HEK293 (cell line): ENCODE data around the gene C17orf58.
A peak's percentile ranks its signal among the peaks of the same experiment; 100 is the strongest.

ENCODE experiments used
- CTCF ChIA-PET: fragments of 350-600 bp; formaldehyde crosslinking; extraction: SDS; loops from one replicate; lab custom pipeline; 2021; ENCODE audit warnings: antibody characterized with exemption; lab: Yijun Ruan, JAX
- POLR2A ChIA-PET: fragments of 300-600 bp; formaldehyde crosslinking; extraction: SDS; loops from one replicate; lab custom pipeline; 2020; ENCODE audit warnings: antibody characterized with exemption, inconsistent platforms; lab: Yijun Ruan, JAX
- H3K27ac ChIP-seq: fragments of 200-500 bp; sonication (Bioruptor generic); 2 replicates; pipeline ENCODE4 v1.5.1; 2014; ENCODE audit warnings: low read depth, low read length, control low read depth, inconsistent platforms; ENCODE audit errors: extremely low read depth
- H3K36me3 ChIP-seq, 2 experiments: fragments of 200-500 bp in 1 of 2; sonication (Bioruptor generic) in 1 of 2; 1 replicate in 1 of 2; 2 replicates in 1 of 2; pipeline ENCODE4 v1.5.1; 2014 to 2017; ENCODE audit warnings: inconsistent platforms in 2 of 2, low read length in 2 of 2; ENCODE audit not compliant: control insufficient read depth in 2 of 2, insufficient read depth in 1 of 2
- H3K4me1 ChIP-seq: fragments of 200-500 bp; sonication (Bioruptor generic); 2 replicates; pipeline ENCODE4 v1.5.1; 2014; ENCODE audit warnings: mild to moderate bottlenecking, low read length, inconsistent platforms; ENCODE audit not compliant: control insufficient read depth, insufficient read depth
- H3K4me3 ChIP-seq: 2 replicates; pipeline ENCODE4 v1.5.1; 2011; ENCODE audit warnings: low read depth, mild to moderate bottlenecking, control low read depth, low read length, moderate library complexity
- H3K9me3 ChIP-seq: fragments of 200-500 bp; sonication (Bioruptor generic); 2 replicates; pipeline ENCODE4 v1.5.1; 2014; ENCODE audit warnings: low read depth, low read length, inconsistent platforms; ENCODE audit not compliant: control insufficient read depth, insufficient read depth
- BCL11A ChIP-seq: fragments of 450-650 bp; formaldehyde crosslinking; IDR thresholded peaks from 2 replicates; pipeline ENCODE4 v1.5.1; 2016; ENCODE audit warnings: low read depth, missing biosample characterization, missing genetic modification characterization
- BCL11B ChIP-seq: fragments of 450-650 bp; formaldehyde crosslinking; IDR thresholded peaks from 2 replicates; pipeline ENCODE4 v1.5.1; 2016; ENCODE audit warnings: low read depth, missing biosample characterization, missing genetic modification characterization
- BCL6B ChIP-seq: fragments of 450-650 bp; formaldehyde crosslinking; IDR thresholded peaks from 2 replicates; pipeline ENCODE4 v1.5.1; 2017; ENCODE audit warnings: missing biosample characterization, missing genetic modification characterization
- GLI2 ChIP-seq: fragments of 450-650 bp; formaldehyde crosslinking; IDR thresholded peaks from 2 replicates; pipeline ENCODE4; 2017; ENCODE audit warnings: missing biosample characterization, missing genetic modification characterization, low read depth, borderline replicate concordance
- GLI4 ChIP-seq: fragments of 450-650 bp; formaldehyde crosslinking; IDR thresholded peaks from 2 replicates; pipeline ENCODE4 v1.5.1; 2016; ENCODE audit warnings: missing biosample characterization, missing genetic modification characterization
- GLIS2 ChIP-seq: fragments of 450-650 bp; formaldehyde crosslinking; IDR thresholded peaks from 2 replicates; pipeline ENCODE4 v1.5.1; 2016; ENCODE audit warnings: missing biosample characterization, missing genetic modification characterization
- HIC1 ChIP-seq: fragments of 450-650 bp; formaldehyde crosslinking; IDR thresholded peaks from 2 replicates; pipeline ENCODE4 v1.5.1; 2016; ENCODE audit warnings: missing biosample characterization, missing genetic modification characterization
- HOXC10 ChIP-seq: sonication (generic); formaldehyde crosslinking; IDR thresholded peaks from 2 replicates; pipeline ENCODE4 v1.8.1; 2023; ENCODE audit warnings: mild to moderate bottlenecking, missing genetic modification reagents
- PRDM2 ChIP-seq: fragments of 450-650 bp; formaldehyde crosslinking; IDR thresholded peaks from 2 replicates; pipeline ENCODE4 v1.5.1; 2016; ENCODE audit warnings: missing biosample characterization, missing genetic modification characterization, borderline replicate concordance
- SP7 ChIP-seq: fragments of 450-650 bp; formaldehyde crosslinking; IDR thresholded peaks from 2 replicates; pipeline ENCODE4 v1.5.1; 2016; ENCODE audit warnings: missing biosample characterization, missing genetic modification characterization
- TCF7L2 ChIP-seq: IDR thresholded peaks from 2 replicates; pipeline ENCODE4 v1.6.1; 2011; ENCODE audit warnings: low read depth, mild to moderate bottlenecking, inconsistent platforms, low read length, moderate library complexity, borderline replicate concordance
- ZBTB11 ChIP-seq: fragments of 450-650 bp; formaldehyde crosslinking; conservative IDR thresholded peaks from 2 replicates; pipeline ENCODE4 v1.5.1; 2016; ENCODE audit warnings: low read depth, missing biosample characterization, missing genetic modification characterization
- ZBTB21 ChIP-seq: fragments of 450-650 bp; formaldehyde crosslinking; IDR thresholded peaks from 2 replicates; pipeline ENCODE4 v1.5.1; 2017; ENCODE audit warnings: missing biosample characterization, missing genetic modification characterization
- ZFP41 ChIP-seq: fragments of 450-650 bp; formaldehyde crosslinking; IDR thresholded peaks from 2 replicates; pipeline ENCODE4 v1.5.1; 2016; ENCODE audit warnings: missing biosample characterization, missing genetic modification characterization, borderline replicate concordance
- ZNF114 ChIP-seq: fragments of 450-650 bp; formaldehyde crosslinking; IDR thresholded peaks from 2 replicates; pipeline ENCODE4 v1.5.0; 2017; ENCODE audit warnings: missing biosample characterization, missing genetic modification characterization
- ZNF133 ChIP-seq: fragments of 450-650 bp; formaldehyde crosslinking; IDR thresholded peaks from 2 replicates; pipeline ENCODE4 v1.5.1; 2016; ENCODE audit warnings: missing biosample characterization, missing genetic modification characterization
- ZNF302 ChIP-seq: fragments of 450-650 bp; formaldehyde crosslinking; IDR thresholded peaks from 2 replicates; pipeline ENCODE4 v1.5.1; 2016; ENCODE audit warnings: missing biosample characterization, missing genetic modification characterization, low read depth
- ZNF600 ChIP-seq: fragments of 450-650 bp; formaldehyde crosslinking; IDR thresholded peaks from 2 replicates; pipeline ENCODE4 v1.5.1; 2016; ENCODE audit warnings: missing biosample characterization, missing genetic modification characterization
- ZNF610 ChIP-seq: fragments of 450-650 bp; formaldehyde crosslinking; IDR thresholded peaks from 2 replicates; pipeline ENCODE4 v1.5.1; 2016; ENCODE audit warnings: missing biosample characterization, missing genetic modification characterization, borderline replicate concordance
- ZNF621 ChIP-seq: fragments of 450-650 bp; formaldehyde crosslinking; IDR thresholded peaks from 2 replicates; pipeline ENCODE4 v1.5.1; 2017; ENCODE audit warnings: missing biosample characterization, missing genetic modification characterization
- ZNF654 ChIP-seq: fragments of 450-650 bp; formaldehyde crosslinking; IDR thresholded peaks from 2 replicates; pipeline ENCODE4 v1.5.1; 2016; ENCODE audit warnings: low read depth, missing biosample characterization, missing genetic modification characterization
- ZNF701 ChIP-seq: fragments of 450-650 bp; formaldehyde crosslinking; IDR thresholded peaks from 2 replicates; pipeline ENCODE4 v1.5.1; 2016; ENCODE audit warnings: missing biosample characterization, missing genetic modification characterization
- ZNF777 ChIP-seq: fragments of 450-650 bp; formaldehyde crosslinking; IDR thresholded peaks from 2 replicates; pipeline ENCODE4 v1.5.1; 2017; ENCODE audit warnings: missing biosample characterization, missing genetic modification characterization, borderline replicate concordance
- ZSCAN16 ChIP-seq: fragments of 450-650 bp; formaldehyde crosslinking; IDR thresholded peaks from 2 replicates; pipeline ENCODE4 v1.5.1; 2016; ENCODE audit warnings: missing biosample characterization, missing genetic modification characterization
- ZSCAN30 ChIP-seq: fragments of 450-650 bp; IDR thresholded peaks from 2 replicates; pipeline ENCODE4 v1.5.1; 2018; ENCODE audit warnings: missing biosample characterization, mild to moderate bottlenecking, missing genetic modification characterization, moderate library complexity

C17orf58 gene

GRCh38 chr17:68011199-68011665 lies 15.0 kb upstream of the C17orf58 start:
- CTCF ChIA-PET, result interaction anchor here (0.6 to 4.4 kb wide), 9 partner anchors 8 to 478 kb away, joined by 3 to 42 read pairs (median 4); partner anchors contain the start of gene C17orf58
- H3K9me3 ChIP-seq, result no peaks in the 10 kb centered on the region
- H3K4me3 ChIP-seq, result no peak overlapping the region
- POLR2A ChIA-PET, result interaction anchor here (0.7 kb wide), 1 partner anchor 24 kb away, joined by 3 read pairs; the partner anchor contains the start of gene KPNA2
- no peaks in the 10 kb centered on the region for H3K36me3 ChIP-seq
- H3K27ac ChIP-seq, result no peak overlapping the region
- no peaks in the 10 kb centered on the region for H3K4me1 ChIP-seq
- TF ChIP-seq HIC1 (tag by site-specific recombination) (no peak), ZFP41 (tag by site-specific recombination) (no peak), HOXC10 (CRISPR knock-in tag) (no peak), GLIS2 (tag by site-specific recombination) (no peak), ZSCAN16 (tag by site-specific recombination) (no peak), ZNF133 (no peak), GLI4 (tag by site-specific recombination) (0 out of 2 replicates have a peak, but pooled peaks have one; percentile 81), ZNF302 (tag by site-specific recombination) (no peak), ZSCAN30 (no peak), ZNF114 (tag by site-specific recombination) (no peak), PRDM2 (no peak), BCL6B (tag by site-specific recombination) (no peak), ZNF621 (tag by site-specific recombination) (no peak), ZNF777 (tag by site-specific recombination) (no peak), ZNF701 (tag by site-specific recombination) (no peak), ZNF610 (no peak), BCL11B (peak; percentile 97), SP7 (0 out of 2 replicates have a peak, but pooled peaks have one; percentile 17), ZBTB21 (no peak), ZNF600 (tag by site-specific recombination) (no peak), ZBTB11 (no peak), ZNF654 (tag by site-specific recombination) (peak; percentile 37), TCF7L2 (no peak), GLI2 (tag by site-specific recombination) (no peak), BCL11A (tag by site-specific recombination) (peak; percentile 67; the same call in 1 of the 2 replicates)
